GM19324 (cell line): ENCODE results near the gene HSD17B8.

Experiments used
- ATAC-seq: cut with Tn5 transposase; IDR thresholded peaks from one replicate; pipeline ENCODE4 v1.9.1; 2021; ENCODE audit warnings: mild to moderate bottlenecking, moderate library complexity; ENCODE audit not compliant: unreplicated experiment, low FRiP score

The HSD17B8 gene

DNA sequence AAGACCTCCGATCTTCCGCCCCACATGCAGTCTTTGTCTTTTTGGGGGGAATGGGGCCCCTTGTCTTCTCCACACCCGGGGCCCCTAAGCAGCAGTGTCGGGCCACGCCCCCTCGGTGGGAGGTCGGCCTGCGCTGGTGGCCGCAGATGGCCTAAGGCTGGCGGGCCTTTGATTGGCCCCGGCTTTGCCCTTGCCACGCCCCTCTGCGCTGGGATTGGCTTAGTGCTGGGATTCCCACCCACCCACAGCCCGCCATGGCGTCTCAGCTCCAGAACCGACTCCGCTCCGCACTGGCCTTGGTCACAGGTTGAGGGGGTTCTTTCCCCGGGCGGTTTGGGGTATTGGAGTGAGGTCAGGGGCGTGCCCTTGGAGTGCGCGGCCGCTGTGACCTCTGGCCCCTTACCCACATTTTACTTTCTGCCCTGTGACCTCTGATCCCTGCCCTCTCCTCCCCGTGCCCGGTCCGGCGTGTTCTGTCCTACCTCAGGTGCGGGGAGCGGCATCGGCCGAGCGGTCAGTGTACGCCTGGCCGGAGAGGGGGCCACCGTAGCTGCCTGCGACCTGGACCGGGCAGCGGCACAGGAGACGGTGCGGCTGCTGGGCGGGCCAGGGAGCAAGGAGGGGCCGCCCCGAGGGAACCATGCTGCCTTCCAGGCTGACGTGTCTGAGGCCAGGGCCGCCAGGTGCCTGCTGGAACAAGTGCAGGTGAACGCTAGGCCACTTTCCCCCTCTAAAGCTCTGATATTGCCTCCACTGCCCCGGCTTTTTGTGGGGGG lies at the start of gene HSD17B8:
Gene HSD17B8 (plus strand): TSS at position 241 of the 776 bp plus-strand sequence. CDS start 14 bp downstream, at position 255.
- peak; percentile 53 for ATAC-seq

- no peak for ATAC-seq
These were observed 47.9 kb upstream of the HSD17B8 start for GRCh38 chr6:33156561-33156960.

- ATAC-seq, result no peak
These were observed 47.5 kb upstream of the HSD17B8 start for GRCh38 chr6:33156964-33157363.

GRCh38 chr6:33160096-33160495 lies 44.4 kb upstream of the HSD17B8 start:
- no peak for ATAC-seq

GRCh38 chr6:33160728-33161344 lies 43.6 kb upstream of the HSD17B8 start:
- no peak for ATAC-seq

GRCh38 chr6:33161354-33162331 lies 42.8 kb upstream of the HSD17B8 start:
- ATAC-seq, result peak; percentile 45

GRCh38 chr6:33163540-33163939 lies 40.9 kb upstream of the HSD17B8 start:
- no peak for ATAC-seq

- ATAC-seq, result no peak
These were observed 40.3 kb upstream of the HSD17B8 start for GRCh38 chr6:33164176-33164575.

DNA sequence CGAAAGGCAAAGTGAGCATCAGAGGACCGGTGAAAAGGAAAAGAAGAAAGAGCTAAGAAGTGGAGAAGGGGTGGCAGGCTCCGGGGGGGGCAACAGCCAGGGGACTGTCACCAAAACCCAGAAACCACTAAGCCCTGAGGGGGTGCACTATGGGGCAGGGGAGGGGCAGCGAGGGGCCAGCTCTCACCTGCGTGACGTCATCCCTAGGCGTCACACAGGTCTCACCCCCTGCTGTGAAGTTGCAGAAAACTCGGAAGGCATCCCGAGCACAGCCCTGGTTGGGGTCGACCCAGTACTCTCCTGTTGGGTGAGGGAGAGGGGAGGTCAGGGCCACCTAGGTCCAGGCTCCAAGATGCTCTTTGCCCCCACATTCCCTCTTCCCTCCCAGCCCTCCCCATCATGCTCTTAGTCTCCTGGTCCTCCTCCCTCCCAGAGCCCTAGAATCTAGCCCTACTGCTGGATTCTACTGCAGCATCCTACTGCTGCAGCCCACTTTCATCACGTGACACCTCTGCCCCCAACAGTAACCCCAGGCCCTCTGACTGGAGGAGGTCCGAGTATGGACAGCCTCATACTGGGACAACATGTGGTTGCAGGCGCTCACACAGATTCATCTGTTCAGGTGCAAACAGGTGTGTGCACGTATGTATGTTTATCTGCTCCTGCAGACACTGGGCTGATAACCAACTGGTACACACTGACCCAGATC lies 39.6 kb upstream of the HSD17B8 start:
- no peak for ATAC-seq

- ATAC-seq, result no peak
These were observed 38.7 kb upstream of the HSD17B8 start for GRCh38 chr6:33165581-33166258.

- no peak for ATAC-seq
These were observed 38.1 kb upstream of the HSD17B8 start for GRCh38 chr6:33166363-33166762.

DNA sequence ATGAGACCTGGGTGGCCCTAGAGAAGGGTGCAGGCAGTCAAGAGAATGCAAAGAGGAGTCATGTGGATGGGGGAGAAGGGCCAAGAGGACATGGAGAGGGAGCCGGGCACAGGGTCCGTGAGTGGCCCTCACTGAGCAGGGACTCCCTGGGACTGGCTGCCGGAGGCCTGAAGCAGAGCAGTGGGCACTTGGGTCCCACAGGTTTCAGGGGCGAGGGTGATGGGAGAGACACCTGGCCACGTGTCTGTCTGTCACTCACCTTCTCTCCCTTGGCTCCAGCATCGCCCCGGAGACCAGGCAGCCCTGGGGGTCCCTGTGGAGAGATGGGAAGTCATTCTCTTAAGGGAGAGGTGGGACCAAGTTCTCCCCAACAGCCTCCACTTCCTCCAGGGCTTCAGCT lies 37.6 kb upstream of the HSD17B8 start:
- no peak for ATAC-seq

DNA sequence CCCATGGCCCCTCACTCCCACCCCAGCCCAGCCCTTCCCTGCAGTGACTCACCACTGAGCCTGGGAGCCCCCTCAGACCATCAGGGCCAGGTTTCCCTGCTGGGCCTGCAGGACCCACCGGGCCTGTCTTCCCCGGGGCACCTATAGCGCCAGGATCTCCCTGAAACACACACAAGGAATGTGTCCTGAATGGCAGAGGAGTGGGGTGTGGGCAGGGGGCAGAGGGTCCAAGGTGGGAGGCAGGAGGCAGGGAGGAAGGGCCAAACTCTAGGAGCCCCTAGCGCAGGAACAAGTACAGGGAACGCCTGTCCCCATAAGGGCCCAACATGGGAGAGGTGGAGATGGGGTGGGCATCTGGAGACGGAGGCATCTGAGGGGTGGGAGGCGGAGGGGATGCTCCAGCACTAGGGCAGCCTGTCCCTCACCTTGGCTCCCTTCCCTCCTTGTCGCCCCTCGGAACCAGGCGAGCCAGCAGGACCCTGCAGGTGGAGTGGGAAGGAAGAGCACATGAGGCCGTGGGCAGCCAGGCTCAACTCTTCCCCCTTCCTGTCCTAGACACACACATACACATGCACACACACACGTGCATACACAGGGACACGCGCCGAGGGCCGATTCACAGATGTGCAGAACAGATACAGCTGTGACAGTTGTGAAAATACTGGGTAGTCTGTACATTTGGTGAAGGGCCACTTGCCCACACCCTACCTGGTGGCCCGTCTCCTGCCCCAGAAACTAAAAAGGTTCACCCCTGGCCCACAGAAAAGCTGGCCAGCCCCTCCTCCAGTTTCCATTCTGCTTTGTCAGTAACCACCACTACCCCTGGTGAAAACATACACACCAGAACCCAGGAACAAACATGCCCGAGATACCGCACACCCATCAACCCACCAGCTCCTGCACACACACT lies 36.8 kb upstream of the HSD17B8 start:
- ATAC-seq, result no peak

DNA sequence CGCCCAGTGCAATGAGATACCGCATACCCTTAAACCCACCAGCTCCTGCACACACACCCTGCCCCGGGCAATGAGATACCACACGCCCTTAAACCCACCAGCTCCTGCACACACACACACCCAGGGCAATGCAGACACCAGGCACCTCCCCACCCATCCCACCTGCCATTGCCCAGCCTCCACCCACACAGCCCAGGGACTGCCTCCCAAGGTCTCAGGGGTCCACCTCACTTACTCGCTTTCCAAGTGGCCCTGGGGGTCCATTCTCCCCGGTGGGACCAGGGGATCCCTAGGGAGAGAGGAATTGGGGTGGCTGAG lies 36.2 kb upstream of the HSD17B8 start:
- ATAC-seq, result no peak

DNA sequence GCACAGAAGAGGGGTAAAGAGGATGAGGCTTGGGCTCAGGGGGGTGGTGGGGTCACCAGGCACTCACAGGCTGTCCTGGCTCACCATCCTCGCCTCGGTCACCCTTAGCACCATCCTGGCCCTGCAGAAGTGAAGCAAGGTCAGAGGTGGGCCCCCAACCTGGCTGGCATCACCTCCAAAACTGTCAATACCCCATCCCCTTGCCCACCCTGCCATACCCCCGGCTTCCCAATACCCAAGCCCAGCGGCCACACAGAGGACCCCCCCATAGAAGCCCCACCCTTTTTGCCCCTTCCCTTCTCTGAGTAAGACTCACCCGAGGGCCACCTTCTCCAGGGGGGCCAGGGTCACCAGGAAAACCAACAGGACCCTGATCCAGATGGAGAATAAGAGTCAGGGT lies 35.8 kb upstream of the HSD17B8 start:
- ATAC-seq, result no peak

- ATAC-seq, result no peak
These were observed 34.9 kb upstream of the HSD17B8 start for GRCh38 chr6:33169291-33170175.

DNA sequence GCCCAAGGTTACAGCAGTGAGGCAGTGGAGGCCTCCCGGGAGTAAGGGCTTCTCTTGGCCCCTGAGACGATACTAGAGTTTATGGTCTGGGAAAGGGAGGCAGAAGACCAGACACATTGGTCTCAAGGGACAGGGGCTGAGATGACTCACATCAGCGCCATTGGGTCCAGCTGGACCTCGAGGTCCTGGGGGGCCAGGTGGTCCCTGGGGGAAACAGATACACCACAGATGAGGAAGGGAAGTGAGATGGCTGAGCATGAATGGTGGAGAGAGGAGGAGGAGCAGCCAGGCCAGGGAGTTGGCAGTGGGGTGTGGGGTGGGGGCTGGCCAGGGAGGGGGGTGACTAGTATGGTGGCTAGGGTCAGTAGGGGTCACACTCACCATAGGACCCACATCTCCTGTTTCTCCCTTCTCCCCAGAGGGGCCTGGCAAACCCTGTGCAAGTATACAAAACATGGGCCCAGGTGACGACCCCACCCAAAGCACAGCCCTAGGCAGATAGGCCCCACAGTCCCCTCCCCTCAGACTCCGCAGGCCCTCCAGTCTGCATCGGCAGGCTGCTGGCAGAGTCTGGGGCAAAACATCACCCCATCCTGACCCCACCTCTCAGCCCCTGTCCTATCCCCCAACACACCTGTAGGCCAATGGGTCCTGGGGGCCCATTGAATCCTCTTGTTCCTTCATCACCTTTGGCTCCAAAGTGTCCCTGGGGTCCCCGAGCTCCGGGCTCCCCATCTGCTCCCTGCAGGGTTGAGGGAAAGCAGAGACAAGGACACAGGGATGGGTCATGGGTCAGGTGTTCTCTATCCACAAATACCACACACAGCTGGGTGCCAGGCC lies 34.1 kb upstream of the HSD17B8 start:
- no peak for ATAC-seq
